Epithelial cell of proximal tubule (primary cell): ENCODE results near the gene PLOD3. TPM values are rescaled to one million over a fixed set of nuclear protein-coding genes. Genes with fewer than 3 reads are reported as not detected.
"Not testable (repeated sequence)": the region's sequence is repeated elsewhere in the genome, so short reads cannot be mapped to it uniquely, and the experiment has no call there.

Experiments
- DNase-seq: peaks from one replicate; pipeline ENCODE4 v3.0.0-alpha.2; 2011; ENCODE audit warnings: low read depth
- H3K4me3 ChIP-seq: 2 replicates; pipeline ENCODE4 v1.5.1; 2011; ENCODE audit warnings: low read depth, mild to moderate bottlenecking, low read length
- total RNA-seq: library from RNA; depleted of rRNA; stranded (reverse); fragments of >200 nt; gene quantifications from 2 replicates; pipeline ENCODE4 v1.2.3, GENCODE V29; 2015
- TF ChIP-seq, protein P1 (sequence below): conservative IDR thresholded peaks from 2 replicates; pipeline ENCODE4 v1.5.1; 2012; ENCODE audit warnings: low read depth, mild to moderate bottlenecking, low read length

PLOD3 gene
- total RNA-seq, 1 donor from 2014 or later, result 75.0 TPM

DNA sequence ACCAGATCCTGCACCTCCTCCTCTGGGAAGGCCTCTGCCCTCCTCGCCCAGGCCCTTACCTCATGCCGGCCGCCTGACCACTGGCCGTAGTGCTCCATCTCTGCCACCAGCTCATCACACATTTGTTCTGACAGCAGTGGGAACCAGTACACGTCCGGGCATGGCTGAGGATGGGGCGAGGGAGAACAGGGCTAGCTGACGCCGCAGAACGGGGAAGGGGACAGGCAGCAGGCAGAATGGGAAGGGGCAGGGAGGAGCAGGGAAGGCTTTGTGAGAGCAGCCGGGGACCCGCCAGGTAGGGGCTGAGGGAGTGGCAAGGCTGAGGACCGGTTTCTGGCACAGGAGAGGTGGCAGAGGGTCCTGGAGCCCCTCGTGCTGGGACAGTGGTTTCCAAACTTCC lies 8.6 kb downstream of the PLOD3 start:
- TF ChIP-seq, protein P1, sequence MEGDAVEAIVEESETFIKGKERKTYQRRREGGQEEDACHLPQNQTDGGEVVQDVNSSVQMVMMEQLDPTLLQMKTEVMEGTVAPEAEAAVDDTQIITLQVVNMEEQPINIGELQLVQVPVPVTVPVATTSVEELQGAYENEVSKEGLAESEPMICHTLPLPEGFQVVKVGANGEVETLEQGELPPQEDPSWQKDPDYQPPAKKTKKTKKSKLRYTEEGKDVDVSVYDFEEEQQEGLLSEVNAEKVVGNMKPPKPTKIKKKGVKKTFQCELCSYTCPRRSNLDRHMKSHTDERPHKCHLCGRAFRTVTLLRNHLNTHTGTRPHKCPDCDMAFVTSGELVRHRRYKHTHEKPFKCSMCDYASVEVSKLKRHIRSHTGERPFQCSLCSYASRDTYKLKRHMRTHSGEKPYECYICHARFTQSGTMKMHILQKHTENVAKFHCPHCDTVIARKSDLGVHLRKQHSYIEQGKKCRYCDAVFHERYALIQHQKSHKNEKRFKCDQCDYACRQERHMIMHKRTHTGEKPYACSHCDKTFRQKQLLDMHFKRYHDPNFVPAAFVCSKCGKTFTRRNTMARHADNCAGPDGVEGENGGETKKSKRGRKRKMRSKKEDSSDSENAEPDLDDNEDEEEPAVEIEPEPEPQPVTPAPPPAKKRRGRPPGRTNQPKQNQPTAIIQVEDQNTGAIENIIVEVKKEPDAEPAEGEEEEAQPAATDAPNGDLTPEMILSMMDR, result no peak
- H3K4me3 ChIP-seq, result no peak overlapping the region
- DNase-seq, result no peak

DNA sequence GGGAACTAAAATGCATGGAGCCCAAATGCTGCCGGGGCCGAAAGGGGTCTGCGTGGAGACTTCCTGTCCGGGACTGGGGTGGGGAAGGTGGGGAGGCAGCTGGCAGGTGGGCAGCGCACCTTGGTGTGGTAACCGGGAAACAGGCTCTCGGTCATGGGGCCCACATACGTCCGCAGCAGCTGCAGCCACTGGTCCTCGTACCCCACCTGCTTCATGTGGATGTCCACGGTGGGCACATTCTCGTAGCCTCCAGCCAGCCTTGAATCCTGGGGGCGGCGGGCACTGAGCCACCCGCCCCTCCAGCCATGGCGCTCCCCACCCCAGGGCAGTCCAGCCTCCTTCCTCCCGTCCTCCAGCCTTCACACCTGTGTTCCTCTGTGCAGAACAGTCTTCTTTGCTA lies 9.9 kb downstream of the PLOD3 start:
- TF ChIP-seq, protein P1, result no peak
- no peak for DNase-seq
- no peak overlapping the region for H3K4me3 ChIP-seq

DNA sequence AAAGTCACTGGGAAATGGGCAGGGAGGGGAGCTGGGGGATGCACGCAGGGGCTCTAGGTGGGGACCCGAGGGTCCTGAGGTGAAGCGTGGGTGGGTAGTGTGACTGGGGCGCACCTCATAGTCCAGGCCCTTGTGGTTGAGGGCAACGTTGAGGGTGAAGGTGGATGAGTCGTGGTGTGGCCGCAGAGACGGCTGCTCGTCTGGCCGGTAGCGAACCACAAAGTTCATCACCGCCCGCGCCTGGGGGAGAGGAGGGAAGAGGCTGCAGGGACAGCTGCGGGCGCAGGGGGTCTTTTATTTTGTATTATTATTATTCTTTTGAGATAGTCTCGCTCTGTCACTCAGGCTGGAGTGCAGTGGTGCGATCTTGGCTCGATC lies 10.7 kb downstream of the PLOD3 start:
- no peak overlapping the region for H3K4me3 ChIP-seq
- DNase-seq, result no peak
- TF ChIP-seq, protein P1, result no peak

- no peak for DNase-seq
- TF ChIP-seq, protein P1, result no peak
- no peak overlapping the region for H3K4me3 ChIP-seq
Measured at GRCh38 chr7:101205901-101206664, 11.3 kb downstream of the PLOD3 start.

GRCh38 chr7:101203740-101204738 lies 13.3 kb downstream of the PLOD3 start:
- DNase-seq, H3K4me3 ChIP-seq: not testable (repeated sequence)

- no peak for DNase-seq
- TF ChIP-seq, protein P1, result no peak
- no peak overlapping the region for H3K4me3 ChIP-seq
Measured at GRCh38 chr7:101202603-101202918, 14.8 kb downstream of the PLOD3 start.
